ENCODE measurements around the gene CATSPERE. TPM values are rescaled to one million over a fixed set of nuclear protein-coding genes. Genes with fewer than 3 reads are reported as not detected.

Gene CATSPERE
- total and polyA plus RNA-seq, 9 of the 15 experiments (the other 6 are each of a cell fraction or from before 2014, with no cell fraction given): 0.06 to 0.16 (median 0.09) TPM; not detected in 3

DNA sequence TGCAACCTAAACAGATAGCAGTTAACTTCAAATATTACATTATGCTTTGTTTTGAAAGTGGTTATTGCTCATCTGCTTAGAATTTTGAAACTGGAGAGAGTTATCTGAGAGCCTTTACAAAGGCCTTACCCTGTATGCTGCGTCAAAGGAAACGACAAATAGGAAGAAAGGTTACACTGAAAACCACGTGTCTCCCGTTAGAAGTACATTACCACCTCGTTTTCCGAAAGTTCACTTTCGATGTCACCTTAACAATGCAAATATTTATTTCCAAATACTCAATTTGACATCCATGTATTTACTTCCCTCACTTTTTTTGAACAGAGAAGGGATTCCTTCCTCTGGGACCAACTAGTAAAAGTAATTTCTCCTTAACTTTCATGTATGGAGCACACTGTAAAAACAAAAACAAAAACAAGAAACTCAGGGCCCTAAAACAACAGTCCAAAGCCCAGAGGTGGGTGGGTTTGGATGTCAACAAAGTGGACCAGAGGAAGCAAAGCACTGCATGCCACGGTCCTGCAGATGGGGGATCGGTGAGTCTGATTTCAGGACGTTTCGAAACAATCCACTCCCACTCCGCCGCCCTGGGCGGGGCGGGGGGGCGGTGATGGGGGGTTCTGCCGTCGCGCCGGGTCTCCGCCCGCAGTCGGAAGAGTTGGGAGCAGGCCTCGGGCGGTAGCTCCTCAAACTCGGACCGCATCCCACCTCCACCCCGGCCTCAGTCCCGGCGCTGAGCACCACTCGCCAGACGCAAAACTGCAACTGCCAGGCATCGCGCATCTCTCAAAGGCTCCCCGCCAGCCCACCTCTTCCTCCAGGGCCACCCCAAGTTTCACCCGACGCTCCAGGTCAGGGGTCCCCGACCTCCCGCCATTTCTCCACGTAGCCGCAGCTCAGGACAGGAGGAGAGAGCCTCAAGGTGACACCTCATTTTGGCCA is 10.2 kb upstream of the CATSPERE start (continued):
- TF ChIP-seq, protein P1, sequence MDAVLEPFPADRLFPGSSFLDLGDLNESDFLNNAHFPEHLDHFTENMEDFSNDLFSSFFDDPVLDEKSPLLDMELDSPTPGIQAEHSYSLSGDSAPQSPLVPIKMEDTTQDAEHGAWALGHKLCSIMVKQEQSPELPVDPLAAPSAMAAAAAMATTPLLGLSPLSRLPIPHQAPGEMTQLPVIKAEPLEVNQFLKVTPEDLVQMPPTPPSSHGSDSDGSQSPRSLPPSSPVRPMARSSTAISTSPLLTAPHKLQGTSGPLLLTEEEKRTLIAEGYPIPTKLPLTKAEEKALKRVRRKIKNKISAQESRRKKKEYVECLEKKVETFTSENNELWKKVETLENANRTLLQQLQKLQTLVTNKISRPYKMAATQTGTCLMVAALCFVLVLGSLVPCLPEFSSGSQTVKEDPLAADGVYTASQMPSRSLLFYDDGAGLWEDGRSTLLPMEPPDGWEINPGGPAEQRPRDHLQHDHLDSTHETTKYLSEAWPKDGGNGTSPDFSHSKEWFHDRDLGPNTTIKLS (IDR thresholded peaks at IDR 0.05; ENCODE audit: borderline replicate concordance, low read depth): peak; percentile 21; the same call in 1 of the 2 replicates
- TF ChIP-seq, protein P2, sequence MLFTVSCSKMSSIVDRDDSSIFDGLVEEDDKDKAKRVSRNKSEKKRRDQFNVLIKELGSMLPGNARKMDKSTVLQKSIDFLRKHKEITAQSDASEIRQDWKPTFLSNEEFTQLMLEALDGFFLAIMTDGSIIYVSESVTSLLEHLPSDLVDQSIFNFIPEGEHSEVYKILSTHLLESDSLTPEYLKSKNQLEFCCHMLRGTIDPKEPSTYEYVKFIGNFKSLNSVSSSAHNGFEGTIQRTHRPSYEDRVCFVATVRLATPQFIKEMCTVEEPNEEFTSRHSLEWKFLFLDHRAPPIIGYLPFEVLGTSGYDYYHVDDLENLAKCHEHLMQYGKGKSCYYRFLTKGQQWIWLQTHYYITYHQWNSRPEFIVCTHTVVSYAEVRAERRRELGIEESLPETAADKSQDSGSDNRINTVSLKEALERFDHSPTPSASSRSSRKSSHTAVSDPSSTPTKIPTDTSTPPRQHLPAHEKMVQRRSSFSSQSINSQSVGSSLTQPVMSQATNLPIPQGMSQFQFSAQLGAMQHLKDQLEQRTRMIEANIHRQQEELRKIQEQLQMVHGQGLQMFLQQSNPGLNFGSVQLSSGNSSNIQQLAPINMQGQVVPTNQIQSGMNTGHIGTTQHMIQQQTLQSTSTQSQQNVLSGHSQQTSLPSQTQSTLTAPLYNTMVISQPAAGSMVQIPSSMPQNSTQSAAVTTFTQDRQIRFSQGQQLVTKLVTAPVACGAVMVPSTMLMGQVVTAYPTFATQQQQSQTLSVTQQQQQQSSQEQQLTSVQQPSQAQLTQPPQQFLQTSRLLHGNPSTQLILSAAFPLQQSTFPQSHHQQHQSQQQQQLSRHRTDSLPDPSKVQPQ (CRISPR knock-in tag; IDR thresholded peaks at IDR 0.05; ENCODE audit: borderline replicate concordance): no peak
- no peak for TF ChIP-seq WHSC1 (IDR thresholded peaks at IDR 0.05; ENCODE audit: low read length)
- TF ChIP-seq, protein P3, sequence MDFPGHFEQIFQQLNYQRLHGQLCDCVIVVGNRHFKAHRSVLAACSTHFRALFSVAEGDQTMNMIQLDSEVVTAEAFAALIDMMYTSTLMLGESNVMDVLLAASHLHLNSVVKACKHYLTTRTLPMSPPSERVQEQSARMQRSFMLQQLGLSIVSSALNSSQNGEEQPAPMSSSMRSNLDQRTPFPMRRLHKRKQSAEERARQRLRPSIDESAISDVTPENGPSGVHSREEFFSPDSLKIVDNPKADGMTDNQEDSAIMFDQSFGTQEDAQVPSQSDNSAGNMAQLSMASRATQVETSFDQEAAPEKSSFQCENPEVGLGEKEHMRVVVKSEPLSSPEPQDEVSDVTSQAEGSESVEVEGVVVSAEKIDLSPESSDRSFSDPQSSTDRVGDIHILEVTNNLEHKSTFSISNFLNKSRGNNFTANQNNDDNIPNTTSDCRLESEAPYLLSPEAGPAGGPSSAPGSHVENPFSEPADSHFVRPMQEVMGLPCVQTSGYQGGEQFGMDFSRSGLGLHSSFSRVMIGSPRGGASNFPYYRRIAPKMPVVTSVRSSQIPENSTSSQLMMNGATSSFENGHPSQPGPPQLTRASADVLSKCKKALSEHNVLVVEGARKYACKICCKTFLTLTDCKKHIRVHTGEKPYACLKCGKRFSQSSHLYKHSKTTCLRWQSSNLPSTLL (IDR thresholded peaks at IDR 0.05): no peak
- TF ChIP-seq, protein P4, sequence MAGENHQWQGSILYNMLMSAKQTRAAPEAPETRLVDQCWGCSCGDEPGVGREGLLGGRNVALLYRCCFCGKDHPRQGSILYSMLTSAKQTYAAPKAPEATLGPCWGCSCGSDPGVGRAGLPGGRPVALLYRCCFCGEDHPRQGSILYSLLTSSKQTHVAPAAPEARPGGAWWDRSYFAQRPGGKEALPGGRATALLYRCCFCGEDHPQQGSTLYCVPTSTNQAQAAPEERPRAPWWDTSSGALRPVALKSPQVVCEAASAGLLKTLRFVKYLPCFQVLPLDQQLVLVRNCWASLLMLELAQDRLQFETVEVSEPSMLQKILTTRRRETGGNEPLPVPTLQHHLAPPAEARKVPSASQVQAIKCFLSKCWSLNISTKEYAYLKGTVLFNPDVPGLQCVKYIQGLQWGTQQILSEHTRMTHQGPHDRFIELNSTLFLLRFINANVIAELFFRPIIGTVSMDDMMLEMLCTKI (IDR thresholded peaks at IDR 0.05; ENCODE audit: partially characterized antibody): no peak
- TF ChIP-seq, protein P5, sequence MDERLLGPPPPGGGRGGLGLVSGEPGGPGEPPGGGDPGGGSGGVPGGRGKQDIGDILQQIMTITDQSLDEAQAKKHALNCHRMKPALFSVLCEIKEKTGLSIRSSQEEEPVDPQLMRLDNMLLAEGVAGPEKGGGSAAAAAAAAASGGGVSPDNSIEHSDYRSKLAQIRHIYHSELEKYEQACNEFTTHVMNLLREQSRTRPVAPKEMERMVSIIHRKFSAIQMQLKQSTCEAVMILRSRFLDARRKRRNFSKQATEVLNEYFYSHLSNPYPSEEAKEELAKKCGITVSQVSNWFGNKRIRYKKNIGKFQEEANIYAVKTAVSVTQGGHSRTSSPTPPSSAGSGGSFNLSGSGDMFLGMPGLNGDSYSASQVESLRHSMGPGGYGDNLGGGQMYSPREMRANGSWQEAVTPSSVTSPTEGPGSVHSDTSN (CRISPR knock-in tag; IDR thresholded peaks at IDR 0.05; ENCODE audit: low read depth): no peak
- TF ChIP-seq, protein P5 (tag; conservative IDR thresholded peaks at IDR 0.05; ENCODE audit: low read depth): no peak
- TF ChIP-seq ARID2 (IDR thresholded peaks at IDR 0.05): no peak
- no peak for TF ChIP-seq ZC3H11A (IDR thresholded peaks at IDR 0.05; ENCODE audit: low read depth, low read length)
